HG03342 (cell line): Measurements from ENCODE around the gene TMPRSS9.

Source experiments
- ATAC-seq: cut with Tn5 transposase; IDR thresholded peaks from one replicate; pipeline ENCODE4 v1.9.1; 2021; ENCODE audit warnings: mild to moderate bottlenecking, moderate library complexity; ENCODE audit not compliant: unreplicated experiment

Gene TMPRSS9

DNA sequence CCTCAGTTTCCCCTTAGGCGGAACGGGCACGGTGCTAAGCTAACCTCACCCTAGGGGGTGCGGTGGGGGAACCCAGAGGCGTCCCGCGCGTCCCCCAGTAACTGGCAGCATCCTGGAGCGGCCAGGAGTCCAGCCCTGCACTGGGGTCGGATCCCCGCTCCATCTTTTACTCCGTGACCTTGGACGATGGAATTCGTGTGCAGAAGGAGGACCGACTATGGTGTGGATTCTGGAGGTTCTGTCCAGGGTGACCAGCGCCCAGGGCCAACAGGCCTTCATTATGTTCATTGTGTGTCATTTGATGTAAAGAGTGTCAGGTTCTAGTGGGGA is 31.0 kb upstream of the TMPRSS9 start:
- no peak for ATAC-seq

DNA sequence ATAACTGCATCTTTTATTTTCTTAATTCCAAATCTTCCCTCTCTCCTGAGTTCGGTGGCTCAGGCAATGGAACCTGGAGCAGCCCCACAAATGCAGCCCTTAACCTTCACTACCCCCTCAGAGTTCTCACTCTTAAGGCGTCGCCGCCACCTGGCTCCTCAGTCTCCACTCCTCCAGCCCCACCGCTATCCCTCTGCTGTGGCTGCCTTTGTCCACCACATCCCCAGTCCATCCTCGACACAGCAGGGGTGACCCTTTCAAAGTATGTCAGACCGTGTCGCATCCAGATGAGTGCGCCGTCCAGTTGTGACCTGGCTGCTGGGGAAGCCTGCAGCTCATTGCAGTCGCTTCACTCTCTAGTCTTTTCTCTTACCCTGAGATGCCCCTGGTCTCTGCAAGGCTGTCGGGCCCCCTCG is 30.6 kb upstream of the TMPRSS9 start:
- no peak for ATAC-seq

GRCh38 chr19:2330255-2330631 is 29.8 kb upstream of the TMPRSS9 start:
- ATAC-seq = no peak

DNA sequence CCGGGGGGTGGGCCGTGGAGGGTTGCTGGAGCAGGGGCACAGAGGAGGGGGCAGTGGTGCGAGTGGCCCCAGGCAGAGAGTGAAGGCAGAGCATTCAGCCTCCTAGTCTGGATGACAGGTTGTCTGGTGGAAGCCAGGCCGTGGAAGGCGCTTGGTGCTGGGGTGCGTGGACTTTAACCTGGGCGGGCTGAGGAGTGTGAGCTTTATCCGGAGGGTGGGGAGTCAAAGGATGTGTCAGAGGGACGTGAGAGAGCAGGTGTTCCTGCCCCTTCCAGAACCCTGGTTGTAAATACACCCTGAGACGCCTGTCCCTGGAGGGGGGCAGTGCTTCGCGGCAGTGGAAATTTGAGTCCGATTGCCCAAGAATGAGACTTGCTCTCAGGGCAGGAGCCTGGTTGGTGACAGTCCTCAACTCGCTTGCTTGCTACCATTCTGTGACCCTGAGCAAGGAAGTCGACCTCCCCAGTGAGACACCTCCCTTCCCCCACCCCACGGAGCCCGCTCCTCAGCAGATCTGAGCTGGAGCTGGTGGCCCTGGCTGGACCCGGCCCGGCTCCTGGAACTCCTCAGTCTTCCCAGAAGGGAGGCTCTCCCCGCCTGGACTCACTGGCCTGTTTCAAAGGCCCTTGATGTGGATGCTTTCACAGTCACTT is 29.3 kb upstream of the TMPRSS9 start:
- no peak for ATAC-seq

DNA sequence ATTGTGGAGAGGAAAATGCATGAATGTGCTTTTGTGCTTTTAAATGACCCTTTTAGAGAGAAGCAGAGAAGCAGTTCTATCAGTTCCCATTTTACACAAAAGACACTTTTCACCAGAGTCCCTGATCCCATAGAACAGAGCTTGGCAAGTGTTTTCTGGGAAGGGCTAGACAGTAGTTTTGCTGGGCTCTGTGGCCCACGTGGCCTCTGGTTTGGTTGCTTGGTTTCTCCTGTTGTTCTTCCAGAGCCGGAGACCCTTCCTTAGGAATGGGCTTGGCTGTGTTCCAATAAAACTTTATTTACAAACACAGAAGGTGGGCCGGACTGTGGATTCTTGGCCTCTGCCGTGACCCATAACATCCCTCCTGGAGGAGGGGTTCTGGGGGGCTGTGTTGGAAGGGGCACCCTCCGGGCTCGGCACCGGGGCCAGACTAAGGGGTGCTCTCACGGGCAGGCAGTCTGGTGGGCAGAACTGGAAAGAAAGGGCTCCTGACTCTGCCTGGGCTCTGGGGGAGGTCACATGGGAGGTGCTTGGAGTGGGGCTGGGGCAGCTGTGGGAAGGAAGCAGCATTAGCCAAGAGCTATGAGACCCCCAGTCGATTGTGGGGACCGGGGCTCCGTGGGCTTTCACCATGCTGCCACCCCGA is 28.3 kb upstream of the TMPRSS9 start:
- no peak for ATAC-seq

DNA sequence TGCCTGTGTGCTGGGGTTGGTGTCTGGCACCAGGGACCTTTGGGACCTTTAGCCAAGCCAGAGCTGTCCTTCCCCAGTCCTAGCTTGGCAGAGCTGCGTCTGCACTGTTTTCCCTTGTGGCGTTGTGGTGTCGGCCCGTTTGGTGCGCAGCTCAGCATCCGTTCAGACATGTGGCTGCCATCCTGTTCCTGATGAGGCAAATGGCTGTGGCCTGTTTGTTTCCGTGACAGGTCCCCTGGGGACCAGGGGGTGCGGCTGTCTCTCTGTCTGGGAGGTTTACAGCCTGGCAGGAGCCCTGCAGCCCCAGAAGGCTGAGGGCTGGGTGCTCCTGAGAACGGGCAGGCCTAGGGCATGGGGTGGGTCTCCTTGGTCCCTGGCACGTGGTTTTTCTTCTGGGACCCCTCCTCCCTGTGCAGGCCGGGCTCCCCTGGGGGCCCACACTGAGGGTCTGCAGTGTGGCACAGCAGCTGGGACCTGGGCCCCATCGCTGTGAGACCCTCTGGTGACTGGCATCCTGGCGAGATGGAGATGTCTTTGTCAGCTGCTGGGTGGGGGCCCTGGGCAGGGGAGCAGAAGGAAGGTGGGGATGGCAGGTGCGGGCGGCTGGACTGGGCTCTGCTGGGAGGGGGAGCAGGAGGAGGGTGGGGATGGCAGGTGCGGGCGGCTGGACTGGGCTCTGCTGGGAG is 27.6 kb upstream of the TMPRSS9 start:
- no peak for ATAC-seq

- ATAC-seq = no peak
These were observed 26.8 kb upstream of the TMPRSS9 start for GRCh38 chr19:2333027-2333806.

DNA sequence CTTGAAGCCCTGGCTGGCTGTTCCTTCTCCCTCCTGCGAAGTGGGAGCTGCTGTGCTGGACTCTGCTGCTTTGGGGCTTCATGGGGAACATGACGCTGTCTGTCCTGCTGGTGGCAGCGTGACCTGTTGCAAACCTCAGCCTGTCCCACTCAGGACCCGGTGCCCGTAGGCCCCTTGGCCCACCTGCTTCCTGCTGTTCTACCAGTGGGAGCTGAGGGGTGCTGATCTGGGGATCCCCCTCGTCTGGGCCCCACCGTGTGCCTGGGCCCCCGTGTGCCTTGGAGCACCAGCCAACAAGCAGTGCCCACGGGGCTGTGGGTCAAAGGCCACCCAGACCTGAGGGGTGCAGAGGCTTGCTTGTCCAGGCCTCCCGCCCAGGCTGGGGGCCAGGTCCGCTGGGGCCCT is 26.3 kb upstream of the TMPRSS9 start:
- ATAC-seq = no peak

DNA sequence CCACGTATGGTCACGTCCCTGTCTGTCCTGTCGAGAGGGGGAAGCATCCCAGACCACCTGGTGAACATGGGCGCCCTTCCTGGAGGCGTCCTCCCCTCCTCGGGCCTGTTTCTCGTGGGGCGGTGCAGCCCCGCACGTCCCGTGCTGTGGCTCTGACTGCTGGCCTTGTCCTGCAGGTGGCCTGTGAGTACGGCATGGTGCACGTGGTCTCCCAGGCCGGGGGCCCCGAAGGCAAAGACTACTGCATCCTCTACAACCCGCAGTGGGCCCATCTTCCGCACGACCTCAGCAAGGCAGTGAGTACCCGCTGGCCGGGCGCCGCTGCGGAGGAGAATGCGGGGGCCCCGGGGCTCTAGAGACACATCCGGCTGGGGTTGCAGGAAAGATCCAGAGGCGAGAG is 25.6 kb upstream of the TMPRSS9 start:
- ATAC-seq = no peak

- ATAC-seq = no peak
These were observed 24.8 kb upstream of the TMPRSS9 start for GRCh38 chr19:2334986-2335846.

- ATAC-seq = no peak
These were observed 24.2 kb upstream of the TMPRSS9 start for GRCh38 chr19:2335848-2336247.

GRCh38 chr19:2336528-2337328 is 23.3 kb upstream of the TMPRSS9 start:
- ATAC-seq = no peak

GRCh38 chr19:2337329-2337707 is 22.7 kb upstream of the TMPRSS9 start:
- ATAC-seq = no peak

DNA sequence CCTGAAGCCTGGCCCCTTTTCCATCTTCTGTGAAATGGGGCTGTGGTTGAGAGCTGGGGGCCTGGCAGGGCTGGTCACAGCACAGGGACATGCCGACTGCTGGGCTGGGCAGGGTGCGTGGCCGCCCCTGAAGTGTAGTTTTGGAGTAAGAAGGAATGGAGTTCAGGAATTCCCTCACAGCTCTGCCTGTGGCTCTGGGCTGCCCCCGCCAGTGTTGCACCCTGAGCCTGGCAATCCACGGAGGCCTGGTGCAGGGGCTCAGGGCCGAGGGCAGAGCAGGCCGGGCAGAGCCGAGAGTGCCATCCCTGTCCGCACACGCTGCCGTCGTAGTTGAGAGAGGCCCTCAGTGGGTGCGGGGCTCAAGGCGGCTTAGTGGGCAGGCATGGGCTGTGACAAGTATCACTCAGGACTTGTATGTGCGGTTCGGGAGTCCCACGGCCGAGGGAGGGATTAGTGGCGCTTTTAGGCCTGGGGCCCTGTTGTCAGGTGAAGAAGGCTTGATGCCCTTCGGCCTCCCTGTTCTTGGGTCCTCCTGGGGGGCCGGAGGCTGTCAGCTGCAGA is 21.9 kb upstream of the TMPRSS9 start:
- no peak for ATAC-seq

- no peak for ATAC-seq
These were observed 21.1 kb upstream of the TMPRSS9 start for GRCh38 chr19:2338751-2339643.

- ATAC-seq = no peak
These were observed 20.3 kb upstream of the TMPRSS9 start for GRCh38 chr19:2339644-2340310.

- no peak for ATAC-seq
These were observed 19.4 kb upstream of the TMPRSS9 start for GRCh38 chr19:2340496-2341243.
